ENCODE data around the gene ZNF438.

GRCh38 chr10:31018962-31019361 lies 12.7 kb downstream of the ZNF438 start:
- TF ChIP-seq POLR2AphosphoS5 (IDR thresholded peaks at IDR 0.05) (no peak), CTCF (IDR thresholded peaks at IDR 0.05) (no peak), POLR2A (IDR thresholded peaks at IDR 0.05) (no peak)
